MM.1S (cell line): ENCODE data around the gene CFAP20.

Experiments used
- CTCF ChIP-seq: fragments of 300-600 bp; sonication (generic); IDR thresholded peaks from 2 replicates; pipeline ENCODE4 v1.5.1; 2016; ENCODE audit warnings: antibody characterized with exemption, low read length, mixed read lengths
- EZH2 ChIP-seq: fragments of 300-600 bp; sonication (generic); optimal IDR thresholded peaks from 2 replicates; pipeline ENCODE3; 2017; ENCODE audit warnings: low read depth, mild to moderate bottlenecking, antibody characterized with exemption, low read length, mixed read lengths
- EZH2phosphoT487 ChIP-seq: fragments of 300-600 bp; sonication (generic); IDR thresholded peaks from 2 replicates; pipeline ENCODE4 v1.6.1; 2018; ENCODE audit warnings: antibody characterized with exemption, low read length

GRCh38 chr16:58118801-58119508 lies 10.2 kb downstream of the CFAP20 start:
- TF ChIP-seq CTCF, result no peak
- no peak for TF ChIP-seq EZH2
- no peak for TF ChIP-seq EZH2phosphoT487
